Hepatocyte (in vitro differentiated cells): ENCODE measurements around the gene LMO2.

ENCODE experiments used
- EZH2phosphoT487 ChIP-seq: fragments of 200-600 bp; sonication (generic); IDR thresholded peaks from one replicate; pipeline ENCODE4 v1.6.1; 2018; ENCODE audit warnings: antibody characterized with exemption, mild to moderate bottlenecking, low read depth, moderate library complexity; ENCODE audit not compliant: unreplicated experiment, severe bottlenecking
- TF ChIP-seq, protein P1 (sequence below): fragments of 200-600 bp; sonication (generic); IDR thresholded peaks from 2 replicates; pipeline ENCODE4 v1.5.1; 2016; ENCODE audit warnings: antibody characterized with exemption, mild to moderate bottlenecking; ENCODE audit not compliant: poor library complexity

DNA sequence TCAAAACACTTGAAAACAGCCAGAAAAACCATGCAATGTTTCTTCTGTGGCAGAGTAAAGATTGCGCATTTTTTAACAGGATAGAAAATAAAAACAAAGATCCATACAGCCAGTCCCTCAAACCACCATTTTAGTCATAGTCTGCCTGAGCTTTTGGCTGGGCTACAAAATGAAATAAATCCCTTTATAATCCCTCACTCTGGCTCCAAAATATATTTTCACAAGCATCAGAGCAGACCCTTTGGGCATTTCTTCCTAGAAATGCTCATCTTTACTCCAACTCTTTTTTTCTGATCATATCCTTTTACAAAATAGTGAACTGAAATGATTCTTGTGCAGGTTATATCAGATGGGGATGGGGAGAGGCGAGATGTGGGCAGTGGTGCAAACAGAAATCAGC, 31.8 kb upstream of the LMO2 start:
- TF ChIP-seq, protein P1, sequence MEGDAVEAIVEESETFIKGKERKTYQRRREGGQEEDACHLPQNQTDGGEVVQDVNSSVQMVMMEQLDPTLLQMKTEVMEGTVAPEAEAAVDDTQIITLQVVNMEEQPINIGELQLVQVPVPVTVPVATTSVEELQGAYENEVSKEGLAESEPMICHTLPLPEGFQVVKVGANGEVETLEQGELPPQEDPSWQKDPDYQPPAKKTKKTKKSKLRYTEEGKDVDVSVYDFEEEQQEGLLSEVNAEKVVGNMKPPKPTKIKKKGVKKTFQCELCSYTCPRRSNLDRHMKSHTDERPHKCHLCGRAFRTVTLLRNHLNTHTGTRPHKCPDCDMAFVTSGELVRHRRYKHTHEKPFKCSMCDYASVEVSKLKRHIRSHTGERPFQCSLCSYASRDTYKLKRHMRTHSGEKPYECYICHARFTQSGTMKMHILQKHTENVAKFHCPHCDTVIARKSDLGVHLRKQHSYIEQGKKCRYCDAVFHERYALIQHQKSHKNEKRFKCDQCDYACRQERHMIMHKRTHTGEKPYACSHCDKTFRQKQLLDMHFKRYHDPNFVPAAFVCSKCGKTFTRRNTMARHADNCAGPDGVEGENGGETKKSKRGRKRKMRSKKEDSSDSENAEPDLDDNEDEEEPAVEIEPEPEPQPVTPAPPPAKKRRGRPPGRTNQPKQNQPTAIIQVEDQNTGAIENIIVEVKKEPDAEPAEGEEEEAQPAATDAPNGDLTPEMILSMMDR, result no peak
- no peak for TF ChIP-seq EZH2phosphoT487
